GM21515 (cell line): ENCODE results near the gene GAST.
"Not testable (repeated sequence)": the region's sequence is repeated elsewhere in the genome, so short reads cannot be mapped to it uniquely, and the experiment has no call there.

ENCODE experiments used
- ATAC-seq: cut with Tn5 transposase; IDR thresholded peaks from one replicate; pipeline ENCODE4 v1.9.1; 2021; ENCODE audit not compliant: unreplicated experiment

GAST gene

DNA sequence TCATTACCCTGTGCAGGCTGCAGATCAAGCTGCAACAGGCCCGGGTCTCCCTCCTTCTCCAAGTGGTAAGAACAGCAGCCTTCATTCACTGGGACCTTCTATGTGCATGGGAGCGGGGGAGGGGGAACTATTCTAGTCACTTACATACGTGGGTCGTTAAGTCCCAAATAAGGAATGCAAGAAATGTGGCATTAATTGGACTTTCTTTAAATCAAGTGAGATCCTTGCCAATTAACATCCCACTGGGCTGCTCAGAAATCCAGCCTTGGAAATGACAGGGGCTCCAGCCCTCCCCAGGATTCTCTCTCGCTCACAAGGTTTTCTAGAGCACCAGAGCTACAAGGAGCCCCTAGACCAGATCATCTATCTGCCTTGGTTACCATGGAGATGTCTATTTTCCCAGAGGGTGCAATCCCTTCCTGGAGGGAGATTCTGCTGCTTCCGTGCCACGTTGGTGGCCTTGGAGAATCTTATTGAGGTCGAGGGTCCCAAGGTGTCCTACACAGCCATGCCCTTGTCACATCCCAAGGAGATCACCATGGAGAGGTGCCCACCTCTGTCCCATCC is 28.6 kb upstream of the GAST start:
- ATAC-seq = no peak

DNA sequence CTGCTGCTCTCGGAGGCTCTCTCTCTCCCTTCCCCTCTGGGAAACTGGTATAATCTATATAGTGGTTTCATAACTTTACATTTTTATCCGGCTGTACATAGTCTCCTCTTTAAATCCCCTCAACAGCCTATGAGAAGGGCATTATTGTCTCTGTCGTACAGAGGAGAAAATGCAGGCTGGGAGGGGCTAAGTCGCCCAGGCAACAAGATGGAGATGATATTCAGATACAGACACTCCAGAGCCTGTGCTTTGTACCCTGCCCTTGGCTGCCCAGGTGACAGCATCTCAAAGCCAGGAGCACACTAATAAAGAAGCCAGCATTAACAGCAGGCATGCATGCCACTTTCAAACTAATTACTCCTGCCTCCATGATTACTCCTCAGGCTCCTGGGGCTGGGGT is 28.1 kb upstream of the GAST start:
- no peak for ATAC-seq

DNA sequence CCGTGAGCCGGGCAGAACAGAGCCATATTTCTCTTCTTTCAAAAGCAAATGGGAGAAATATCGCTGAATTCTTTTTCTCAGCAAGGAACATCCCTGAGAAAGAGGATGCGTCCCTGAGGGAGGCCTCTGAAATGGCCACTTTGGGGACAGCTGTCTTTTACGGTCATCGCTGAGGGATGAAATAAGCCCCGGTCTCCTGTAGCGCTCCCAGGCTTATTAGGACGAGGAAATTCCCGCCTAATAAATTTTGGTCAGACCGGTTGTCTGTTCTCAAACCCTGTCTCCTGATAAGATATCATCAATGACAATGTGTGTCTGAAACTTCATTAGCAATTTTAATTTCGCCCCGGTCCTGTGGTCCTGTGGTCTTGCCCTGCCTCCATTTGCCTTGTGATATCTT is 26.4 kb upstream of the GAST start:
- not testable (repeated sequence) for ATAC-seq

DNA sequence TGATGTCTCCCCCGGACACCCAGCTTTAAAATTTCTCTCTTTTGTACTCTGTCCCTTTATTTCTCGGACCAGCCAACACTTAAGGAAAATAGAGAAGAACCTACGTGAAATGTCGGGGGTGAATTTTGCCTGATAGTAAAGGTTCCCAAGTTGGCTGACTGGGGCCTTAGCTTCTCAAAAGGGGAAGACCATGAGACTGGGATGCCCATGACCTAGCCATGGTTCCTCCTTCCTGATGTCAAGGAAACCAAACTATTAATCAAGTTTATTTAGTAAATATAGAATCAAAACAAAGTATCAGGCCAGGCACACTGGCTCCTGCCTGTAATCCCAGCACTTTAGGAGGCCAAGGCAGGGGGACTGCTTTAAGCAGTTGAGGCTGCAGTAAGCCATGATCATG is 25.9 kb upstream of the GAST start:
- ATAC-seq = no peak

DNA sequence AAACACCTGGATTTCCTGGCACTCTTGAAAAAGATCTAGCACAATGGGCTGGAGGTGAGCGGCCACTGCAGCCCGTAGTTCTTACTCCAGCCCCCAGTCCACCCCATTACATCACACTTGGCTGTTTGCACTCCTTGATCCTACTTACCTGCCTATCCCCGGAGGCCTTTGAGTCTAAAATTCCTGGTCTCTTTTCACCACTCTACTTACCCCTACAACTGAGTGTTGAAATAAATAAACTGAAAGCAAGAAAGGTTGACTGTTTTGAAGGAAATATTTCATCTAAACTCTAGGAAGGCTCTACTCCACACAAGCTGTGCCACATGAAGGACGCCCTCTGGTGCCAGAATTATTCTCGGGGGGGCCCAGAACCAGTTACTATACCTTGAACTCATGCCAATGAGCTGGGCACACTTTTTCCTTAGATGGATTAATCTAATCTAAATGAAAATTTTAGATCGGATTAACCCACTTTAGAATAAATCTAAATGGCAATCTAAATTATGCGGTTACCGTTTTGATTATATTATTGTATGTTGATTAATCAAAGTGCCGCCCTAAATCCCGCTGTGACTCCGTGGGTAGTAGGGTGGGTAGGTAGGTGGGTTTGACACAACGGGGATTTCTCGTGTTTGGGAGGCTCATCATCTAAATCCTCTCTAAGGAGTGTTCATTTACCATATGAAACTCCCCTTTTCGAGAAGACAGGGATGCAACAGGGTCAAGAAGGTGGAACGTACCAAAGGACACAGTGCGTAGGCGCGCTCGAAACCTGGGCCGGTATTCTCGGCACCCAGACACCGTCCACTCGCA is 24.1 kb upstream of the GAST start:
- no peak for ATAC-seq

DNA sequence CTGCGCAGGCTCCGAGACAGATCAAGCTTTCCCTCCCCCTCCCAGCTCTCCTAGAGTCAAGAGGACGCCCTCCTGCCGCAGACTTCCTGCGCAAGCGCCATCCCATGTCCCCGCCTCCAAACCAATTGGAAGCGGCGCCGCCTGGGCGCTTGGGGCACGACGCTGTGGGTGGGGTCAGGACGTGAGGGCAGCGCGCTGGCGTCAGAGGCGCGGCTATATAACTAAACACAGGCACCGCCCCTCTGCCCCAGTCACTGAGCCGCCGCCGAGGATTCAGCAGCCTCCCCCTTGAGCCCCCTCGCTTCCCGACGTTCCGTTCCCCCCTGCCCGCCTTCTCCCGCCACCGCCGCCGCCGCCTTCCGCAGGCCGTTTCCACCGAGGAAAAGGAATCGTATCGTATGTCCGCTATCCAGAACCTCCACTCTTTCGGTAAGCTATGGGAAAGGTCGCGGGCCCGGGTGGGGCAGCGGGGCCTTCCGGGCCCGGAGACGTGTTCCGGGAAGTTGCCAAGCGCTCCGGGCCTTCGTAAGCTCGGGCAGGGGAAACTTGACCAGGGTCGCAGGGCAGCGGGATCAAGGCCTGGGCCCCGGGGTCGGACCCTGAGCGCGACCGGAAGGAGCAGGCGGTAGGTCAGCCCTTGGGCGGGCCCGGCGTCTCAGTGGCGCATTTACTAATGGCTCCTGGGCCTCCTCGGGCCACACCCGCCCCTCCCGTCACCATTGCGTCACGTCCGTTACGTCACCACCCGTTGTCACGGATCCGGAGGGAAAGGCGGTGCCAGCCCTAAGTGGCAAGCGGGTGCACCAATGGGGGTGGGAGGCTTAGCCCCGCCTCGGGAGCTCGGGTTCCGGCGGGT is 23.3 kb upstream of the GAST start, which contains the start of gene EIF1:
Gene EIF1 (plus strand): TSS at position 245 of the 856 bp plus-strand sequence. CDS start 154 bp downstream, at position 399.
- peak; percentile 68 for ATAC-seq

DNA sequence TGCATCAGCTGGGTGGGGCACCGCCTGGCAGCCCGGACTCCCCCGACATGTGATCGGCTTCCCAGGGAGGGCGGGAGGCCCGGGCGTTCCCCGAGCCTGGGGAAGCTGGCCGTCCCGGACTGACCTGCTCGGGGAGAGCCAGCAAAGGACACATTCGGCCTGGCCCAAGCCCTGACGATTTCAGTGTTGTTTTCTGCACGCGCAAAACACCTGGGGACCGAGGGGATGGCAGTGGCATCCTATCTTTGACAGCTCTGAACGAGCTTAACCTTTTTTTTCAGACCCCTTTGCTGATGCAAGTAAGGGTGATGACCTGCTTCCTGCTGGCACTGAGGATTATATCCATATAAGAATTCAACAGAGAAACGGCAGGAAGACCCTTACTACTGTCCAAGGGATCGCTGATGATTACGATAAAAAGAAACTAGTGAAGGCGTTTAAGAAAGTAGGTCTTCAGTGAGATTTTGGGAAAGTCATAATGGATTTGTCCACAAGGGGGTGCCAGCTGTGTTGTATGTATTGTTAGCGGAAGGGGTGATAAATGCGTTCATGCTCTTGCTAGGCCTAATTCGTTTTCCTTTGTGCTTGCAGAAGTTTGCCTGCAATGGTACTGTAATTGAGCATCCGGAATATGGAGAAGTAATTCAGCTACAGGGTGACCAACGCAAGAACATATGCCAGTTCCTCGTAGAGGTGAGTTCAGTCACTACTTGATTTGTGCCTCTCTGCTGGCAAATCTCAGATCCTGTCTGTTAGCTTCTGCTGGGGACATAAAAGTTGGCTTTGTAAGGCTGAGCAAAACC is 22.4 kb upstream of the GAST start:
- ATAC-seq = no peak

DNA sequence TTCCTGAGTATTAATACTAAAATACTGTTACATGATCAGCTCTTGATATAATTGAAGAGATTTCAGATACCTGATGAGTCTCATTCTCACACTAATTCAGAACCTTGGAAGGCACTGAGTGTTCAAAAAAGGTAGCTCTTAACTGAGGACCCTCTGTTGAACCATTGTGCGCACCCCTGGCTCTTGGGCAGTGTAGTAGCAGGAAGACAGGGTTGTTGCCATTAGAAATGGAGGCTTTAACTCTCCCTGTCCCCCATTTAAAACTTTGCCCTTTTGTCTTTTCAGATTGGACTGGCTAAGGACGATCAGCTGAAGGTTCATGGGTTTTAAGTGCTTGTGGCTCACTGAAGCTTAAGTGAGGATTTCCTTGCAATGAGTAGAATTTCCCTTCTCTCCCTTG is 21.6 kb upstream of the GAST start:
- no peak for ATAC-seq

DNA sequence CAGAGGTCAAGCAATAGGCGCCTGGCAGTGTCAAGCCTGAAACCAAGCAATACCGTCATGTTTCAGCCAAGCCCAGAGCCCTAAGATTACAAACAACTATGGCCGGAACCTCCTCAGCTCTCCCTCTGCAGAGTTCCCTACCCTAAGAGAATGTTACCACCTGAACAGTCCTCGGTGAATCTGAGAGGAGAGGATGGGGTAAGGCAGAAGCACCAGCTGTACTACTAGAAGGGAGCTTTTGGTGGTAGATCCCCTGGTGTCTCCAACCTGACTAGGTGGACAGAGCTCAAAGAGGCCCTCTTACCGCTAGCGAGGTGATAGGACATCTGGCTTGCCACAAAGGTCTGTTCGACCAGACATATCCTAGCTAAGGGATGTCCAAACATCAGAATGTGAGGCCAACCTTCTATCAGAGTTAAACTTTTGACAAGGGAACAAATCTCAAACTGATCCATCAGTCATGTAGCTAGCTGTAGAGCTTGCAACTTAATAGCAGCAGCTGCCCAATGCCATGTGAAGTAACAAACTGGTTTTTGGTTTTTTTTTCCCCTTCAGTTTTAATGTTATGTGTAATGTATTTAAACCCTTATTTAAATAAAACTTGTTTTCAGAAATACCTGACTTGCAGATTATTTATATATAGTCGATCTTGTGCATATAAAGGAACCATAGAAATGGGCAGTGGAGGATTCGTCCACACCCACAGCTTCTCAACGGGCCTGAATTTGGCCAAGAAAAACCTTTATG is 20.9 kb upstream of the GAST start:
- ATAC-seq = no peak

DNA sequence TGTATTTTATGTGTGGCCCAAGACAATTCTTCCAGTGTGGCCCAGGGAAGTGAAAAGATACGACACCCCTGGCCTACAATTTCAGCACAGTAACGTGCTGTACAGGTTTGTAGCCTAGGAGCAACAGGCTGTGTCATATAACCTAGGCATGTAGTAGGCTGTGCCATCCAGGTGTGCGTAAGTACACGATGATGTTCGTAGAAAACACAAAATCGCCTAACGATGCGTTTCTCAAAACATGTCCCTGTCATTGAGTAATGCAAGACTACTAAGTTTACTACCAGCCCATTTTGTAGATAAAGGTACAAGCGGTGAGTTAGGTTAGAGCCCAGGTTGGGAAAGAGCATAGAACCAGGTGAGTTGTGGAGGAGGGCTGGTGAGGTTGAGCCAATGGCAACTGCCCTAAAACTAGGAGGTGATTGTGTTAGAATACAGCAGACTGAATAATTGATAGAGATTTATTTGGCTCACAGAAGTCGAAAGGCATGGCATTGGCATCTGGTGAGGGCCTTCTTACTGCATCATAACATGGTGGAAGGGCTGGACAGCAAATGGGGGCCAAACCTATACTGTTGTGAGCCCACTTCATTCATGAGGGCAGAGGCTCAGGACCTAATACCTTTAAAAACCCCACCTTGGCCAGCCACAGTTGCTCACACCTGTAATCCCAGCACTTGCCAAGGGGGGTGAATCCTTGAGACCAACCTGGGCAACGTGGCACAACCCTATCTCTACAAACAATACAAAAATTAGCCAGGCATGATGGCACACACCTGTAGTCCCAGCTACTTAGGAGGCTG is 19.2 kb upstream of the GAST start:
- ATAC-seq = no peak

DNA sequence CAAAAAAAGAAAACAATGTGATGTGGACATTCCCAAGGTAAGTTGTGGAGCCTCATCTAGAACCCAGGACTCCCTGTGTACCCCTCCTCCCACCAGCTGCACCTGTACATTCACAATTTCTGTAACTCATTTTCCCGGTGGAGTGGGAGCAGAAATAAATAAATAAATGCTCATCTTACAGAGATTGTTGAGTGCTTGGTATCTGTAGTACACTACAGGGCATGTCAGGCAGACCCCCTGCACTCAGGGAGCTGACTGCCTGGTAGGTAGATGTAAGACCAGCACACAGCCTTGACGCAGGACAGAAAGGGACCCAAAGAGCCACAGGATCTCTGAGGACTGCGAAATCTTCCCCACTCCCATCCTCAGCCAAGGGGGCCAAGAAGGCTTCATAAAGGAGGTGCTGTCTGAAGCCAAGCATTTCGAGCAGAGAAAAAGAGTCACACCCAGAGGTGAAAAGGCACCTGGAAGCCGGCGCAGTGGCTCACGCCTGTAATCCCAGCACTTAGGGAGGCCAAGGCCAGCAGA is 16.9 kb upstream of the GAST start:
- ATAC-seq = no peak

DNA sequence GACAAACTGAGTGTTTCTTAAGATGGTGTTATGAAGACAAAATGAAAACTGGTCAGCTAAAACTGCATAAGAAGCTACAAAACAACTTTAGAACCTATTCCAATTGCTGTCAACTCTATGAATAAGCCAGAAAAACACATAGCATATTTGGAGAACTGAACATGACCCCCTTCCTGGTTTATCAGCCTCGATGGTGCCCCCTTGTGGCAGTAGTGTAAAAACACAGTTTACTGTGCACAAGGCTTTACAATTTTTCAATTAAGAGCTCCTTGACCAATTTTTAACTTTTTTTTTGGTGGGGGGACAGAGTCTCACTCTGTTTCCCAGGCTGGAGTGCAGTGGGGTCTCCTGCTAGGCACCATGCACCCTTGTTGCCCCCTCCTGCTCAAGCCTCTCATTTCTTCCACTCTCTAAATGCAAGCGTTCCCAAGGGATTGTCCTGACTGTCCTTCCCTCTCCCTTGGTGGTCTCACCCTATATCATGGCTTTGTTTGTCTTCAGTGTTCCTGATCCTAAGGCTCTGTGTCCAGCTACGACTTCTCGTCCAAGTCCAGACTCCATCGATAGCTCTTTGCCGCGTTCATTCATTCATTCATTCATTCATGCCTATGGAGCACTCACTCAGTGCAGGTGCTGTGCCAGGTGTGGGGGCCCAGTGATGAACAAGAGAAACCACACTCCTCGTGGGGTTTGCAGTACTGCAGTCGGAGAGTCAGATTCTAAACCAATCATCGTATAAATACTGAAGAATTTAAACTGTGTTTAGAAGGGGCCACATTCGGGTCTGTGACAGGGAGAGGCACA is 16.0 kb upstream of the GAST start:
- no peak for ATAC-seq

DNA sequence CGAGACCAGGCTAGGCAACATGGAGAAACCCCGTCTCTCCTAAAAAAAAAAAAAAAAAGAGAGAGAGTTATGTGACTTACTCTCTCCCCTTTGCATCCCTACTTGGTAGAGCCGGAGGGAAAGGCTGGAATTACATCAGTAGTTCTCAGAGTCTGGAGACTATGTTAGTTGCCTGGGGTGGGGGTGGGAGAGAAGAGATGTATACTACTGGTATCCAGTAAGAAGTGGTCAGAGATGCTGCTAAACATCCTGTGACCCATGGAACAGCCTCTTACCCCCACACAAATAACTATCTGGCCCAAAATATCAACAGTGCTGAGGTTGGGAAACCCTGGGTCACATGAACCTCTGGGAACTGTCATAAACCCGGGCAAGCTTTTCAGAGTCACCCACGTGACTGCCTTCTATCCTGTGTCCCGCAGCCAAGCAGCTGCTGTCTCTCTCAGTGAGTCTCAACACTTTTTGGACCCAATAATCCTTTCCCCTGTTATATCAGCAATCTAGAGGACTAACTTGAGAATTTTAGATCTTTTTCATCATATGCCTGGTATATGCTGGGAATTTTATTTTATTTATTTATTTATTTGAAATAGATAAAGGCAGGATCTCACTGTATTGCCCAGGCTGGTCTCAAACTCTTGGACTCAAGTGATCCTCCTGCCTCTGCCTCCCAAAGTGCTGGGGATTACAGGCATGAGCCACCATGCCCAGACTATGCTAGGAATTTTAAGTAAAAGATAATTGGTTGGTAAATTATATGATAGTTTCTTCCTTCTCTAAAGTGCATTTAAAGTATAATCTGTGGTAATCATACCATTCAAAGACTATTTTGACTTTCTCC is 14.8 kb upstream of the GAST start:
- no peak for ATAC-seq

DNA sequence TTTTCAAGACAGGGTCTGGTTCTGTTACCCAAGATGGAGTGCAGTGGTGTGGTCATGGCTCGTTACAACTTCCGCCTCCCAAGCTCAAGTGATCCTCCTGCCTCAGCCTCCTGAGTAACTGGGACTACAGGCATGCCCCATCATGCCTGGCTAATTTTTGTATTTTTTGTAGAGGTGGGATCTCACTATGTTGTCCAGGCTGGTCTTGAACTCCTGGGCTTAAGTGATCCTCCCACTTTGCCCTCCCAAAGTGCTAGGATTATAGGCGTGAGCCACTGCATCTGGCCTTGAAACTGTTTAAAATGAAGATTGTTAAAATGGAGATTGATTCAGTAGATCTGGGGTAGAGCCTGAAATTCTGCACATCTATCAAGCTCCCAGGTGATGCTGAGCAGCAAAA is 11.3 kb upstream of the GAST start:
- not testable (repeated sequence) for ATAC-seq

DNA sequence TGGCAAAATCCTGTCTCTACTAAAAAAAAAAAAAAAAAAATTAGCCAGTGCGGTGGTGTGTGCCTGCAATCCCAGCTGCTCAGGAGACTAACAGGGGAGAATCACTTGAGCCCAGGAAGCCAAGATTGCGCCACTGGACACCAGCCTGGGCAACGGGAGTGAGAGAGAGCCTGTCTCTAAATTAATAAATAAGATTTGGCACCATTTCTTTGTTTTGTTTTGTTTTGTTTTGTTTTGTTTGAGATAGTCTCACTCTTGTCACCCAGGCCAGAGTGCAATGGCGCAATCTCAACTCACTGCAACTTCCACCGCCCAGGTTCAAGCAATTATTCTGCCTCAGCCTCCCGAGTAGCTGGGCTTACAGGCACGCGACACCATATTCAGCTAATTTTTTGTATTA is 9.4 kb upstream of the GAST start:
- ATAC-seq = no peak

DNA sequence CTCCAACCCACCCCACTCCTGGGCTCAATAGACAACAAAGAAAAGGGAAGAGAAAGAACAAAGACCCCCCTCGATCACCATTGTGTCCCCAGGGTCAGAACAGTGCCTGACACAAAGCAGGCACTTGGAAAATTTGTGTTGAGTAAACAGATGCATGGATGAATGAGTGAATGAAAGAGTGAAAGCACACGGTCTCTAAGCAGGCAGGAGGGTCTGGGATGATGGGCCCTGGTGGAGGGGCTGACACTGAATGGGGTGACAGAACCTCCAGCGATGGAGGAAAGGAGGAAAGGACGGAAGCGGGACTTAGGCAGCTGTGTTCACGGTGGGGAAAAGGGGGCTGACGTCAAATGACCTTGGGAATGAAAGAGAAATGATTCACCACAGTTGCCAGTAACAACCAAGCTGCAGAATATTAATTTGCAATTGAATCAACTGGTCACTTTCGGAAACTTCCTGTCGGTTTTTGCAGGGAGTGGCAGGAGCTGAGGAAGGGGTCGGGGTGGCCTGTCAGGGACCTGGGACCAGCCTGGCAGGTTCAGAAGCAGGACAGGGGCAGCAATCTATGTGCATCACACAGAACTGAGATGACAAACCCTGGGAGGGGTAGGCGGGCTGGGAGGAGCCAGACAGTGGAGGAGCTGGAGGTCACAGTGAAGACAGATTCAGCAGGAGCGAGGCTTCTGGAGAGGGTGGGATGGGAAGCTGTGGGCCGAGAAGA is 6.7 kb upstream of the GAST start:
- ATAC-seq = no peak
